PC-3 (cell line): ENCODE results near the gene TMEM178B. TPM values are rescaled to one million over a fixed set of nuclear protein-coding genes. Genes with fewer than 3 reads are reported as not detected.

ENCODE experiments used
- ATAC-seq: fragments of 200-7000 bp; cut with Tn5 transposase; 2 replicates; pipeline ENCODE4 v1.9.1; 2020; ENCODE audit warnings: mild to moderate bottlenecking, moderate library complexity
- BruUV-seq: library from RNA; stranded (reverse); fragments of 400-500 nt; replicated peaks from 2 replicates; lab custom pipeline; 2021; lab: Mats Ljungman, UMichigan
- CTCF ChIA-PET: fragments of 300-600 bp; sonication (Branson Sonifier 250); formaldehyde crosslinking; loops from one replicate; lab custom pipeline; 2022; ENCODE audit warnings: antibody characterized with exemption; lab: Charles Lee
- POLR2A ChIA-PET: fragments of 300-600 bp; sonication (Branson Sonifier 250); formaldehyde crosslinking; loops from one replicate; lab custom pipeline; 2022; ENCODE audit warnings: antibody characterized with exemption; ENCODE audit not compliant: unreplicated experiment; lab: Charles Lee
- DNase-seq: peaks from one replicate; pipeline ENCODE4 v3.0.0-alpha.2; 2015
- H2AFZ ChIP-seq: fragments of 300-600 bp; sonication (generic); 2 replicates; pipeline ENCODE4 v1.6.0; 2016; ENCODE audit warnings: antibody characterized with exemption, low read length
- H3F3A ChIP-seq: fragments of 300-600 bp; sonication (generic); one replicate; pipeline ENCODE4 v1.6.0; 2017; ENCODE audit warnings: antibody characterized with exemption, low read length, control low read depth, mild to moderate bottlenecking; ENCODE audit not compliant: unreplicated experiment
- H3K27ac ChIP-seq: fragments of 300-600 bp; sonication (generic); 2 replicates; pipeline ENCODE4 v1.5.1; 2016; ENCODE audit warnings: mild to moderate bottlenecking, low read length
- H3K27me3 ChIP-seq: fragments of 300-600 bp; sonication (generic); 2 replicates; pipeline ENCODE4 v1.6.1; 2016; ENCODE audit warnings: low read length, mixed read lengths
- H3K36me3 ChIP-seq: fragments of 300-600 bp; sonication (generic); 2 replicates; pipeline ENCODE4 v1.6.1; 2016; ENCODE audit warnings: low read depth, mixed run types, low read length, mixed read lengths
- H3K4me1 ChIP-seq: fragments of 300-600 bp; sonication (generic); 2 replicates; pipeline ENCODE4 v1.5.1; 2016; ENCODE audit warnings: low read length; ENCODE audit not compliant: insufficient read depth
- H3K4me2 ChIP-seq: fragments of 300-600 bp; sonication (generic); 2 replicates; pipeline ENCODE4 v1.6.0; 2016; ENCODE audit warnings: low read length
- H3K4me3 ChIP-seq: fragments of 300-600 bp; sonication (generic); 2 replicates; pipeline ENCODE4 v1.5.1; 2016; ENCODE audit warnings: mild to moderate bottlenecking, low read length, mixed read lengths
- H3K79me2 ChIP-seq: fragments of 300-600 bp; sonication (generic); 2 replicates; pipeline ENCODE4 v1.6.1; 2017; ENCODE audit warnings: low read length, mixed read lengths
- H3K9ac ChIP-seq: fragments of 300-600 bp; sonication (generic); 2 replicates; pipeline ENCODE4 v1.6.0; 2016; ENCODE audit warnings: mild to moderate bottlenecking, low read length
- H3K9me2 ChIP-seq: fragments of 300-600 bp; sonication (generic); replicated peaks from 2 replicates; pipeline ENCODE4 v1.6.1; 2016; ENCODE audit warnings: mixed run types, low read length, mixed read lengths
- H3K9me3 ChIP-seq: fragments of 300-600 bp; sonication (generic); 2 replicates; pipeline ENCODE4 v1.6.1; 2016; ENCODE audit warnings: low read length, mixed read lengths
- H4K20me1 ChIP-seq: fragments of 300-600 bp; sonication (generic); 2 replicates; pipeline ENCODE4 v1.6.1; 2016; ENCODE audit warnings: low read length, mixed read lengths
- CTCF ChIP-seq: fragments of 300-600 bp; sonication (generic); conservative IDR thresholded peaks from 2 replicates; pipeline ENCODE4 v1.5.1; 2017; ENCODE audit warnings: antibody characterized with exemption, low read depth, mild to moderate bottlenecking, low read length
- EZH2 ChIP-seq: fragments of 300-600 bp; sonication (generic); IDR thresholded peaks from one replicate; pipeline ENCODE4 v1.6.1; 2017; ENCODE audit warnings: antibody characterized with exemption, mild to moderate bottlenecking, low read length; ENCODE audit not compliant: unreplicated experiment
- EZH2phosphoT487 ChIP-seq: fragments of 300-600 bp; sonication (generic); IDR thresholded peaks from 2 replicates; pipeline ENCODE4 v1.6.1; 2018; ENCODE audit warnings: mild to moderate bottlenecking, antibody characterized with exemption, low read length, borderline replicate concordance
- intact Hi-C: fragments of 100-400 bp; cut with micrococcal nuclease; formaldehyde crosslinking; loops from 2 replicates; pipeline ENCODE4 v1.9.0; 2023
- total RNA-seq: library from RNA; depleted of rRNA; stranded (reverse); fragments of >200 nt; gene quantifications from 2 replicates; pipeline ENCODE4 v1.2.3, GENCODE V29; 2014

The TMEM178B gene
- total RNA-seq, 1 experiment from 2014 or later: 0.29 TPM

GRCh38 chr7:141280100-141280499 lies 206.2 kb downstream of the TMEM178B start:
- Histone ChIP-seq H3K79me2 (no peaks in the 10 kb centered on the region), H3K4me2 (no peak overlapping the region), H3K27ac (no peak overlapping the region), H3K27me3 (peaks cover 46% of the 10 kb centered on the region), H3F3A (no peaks in the 10 kb centered on the region), H4K20me1 (no peaks in the 10 kb centered on the region), H3K36me3 (no peaks in the 10 kb centered on the region), H3K9me3 (no peaks in the 10 kb centered on the region), H3K4me1 (no peaks in the 10 kb centered on the region), H3K9me2 (no peaks in the 10 kb centered on the region), H2AFZ (no peak overlapping the region), H3K4me3 (no peak overlapping the region), H3K9ac (no peak overlapping the region)
- ChIA-PET CTCF (no interaction called here), POLR2A (no interaction called here)
- no peak for TF ChIP-seq EZH2phosphoT487
- TF ChIP-seq CTCF: no peak
- TF ChIP-seq EZH2: no peak
- ATAC-seq (no peak), DNase-seq (no peak)
- intact Hi-C loops: no loop called here
- BruUV-seq: no TSS peak

- Histone ChIP-seq H4K20me1 (no peaks in the 10 kb centered on the region), H3K4me2 (no peak overlapping the region), H3K79me2 (no peaks in the 10 kb centered on the region), H3K36me3 (no peaks in the 10 kb centered on the region), H3K27ac (no peak overlapping the region), H3K27me3 (peaks cover 46% of the 10 kb centered on the region), H3K9me3 (no peaks in the 10 kb centered on the region), H3F3A (no peaks in the 10 kb centered on the region), H3K9me2 (no peaks in the 10 kb centered on the region), H3K9ac (no peak overlapping the region), H2AFZ (no peak overlapping the region), H3K4me3 (no peak overlapping the region), H3K4me1 (no peaks in the 10 kb centered on the region)
- DNase-seq (no peak), ATAC-seq (no peak)
- POLR2A ChIA-PET: no interaction called here
- CTCF ChIA-PET: no interaction called here
- TF ChIP-seq EZH2phosphoT487: no peak
- no peak for TF ChIP-seq CTCF
- no peak for TF ChIP-seq EZH2
- intact Hi-C loops: no loop called here
- BruUV-seq: no TSS peak
Measured at GRCh38 chr7:141281311-141281710, 207.4 kb downstream of the TMEM178B start.

- CTCF ChIA-PET: no interaction called here
- no peak for ATAC-seq
- Histone ChIP-seq H3K4me1 (no peaks in the 10 kb centered on the region), H3K36me3 (no peaks in the 10 kb centered on the region), H3F3A (no peaks in the 10 kb centered on the region), H2AFZ (no peak overlapping the region), H3K27ac (no peak overlapping the region), H3K4me3 (no peak overlapping the region), H3K9me3 (no peaks in the 10 kb centered on the region), H3K27me3 (peaks cover 51% of the 10 kb centered on the region), H3K9me2 (no peaks in the 10 kb centered on the region), H3K79me2 (no peaks in the 10 kb centered on the region), H3K9ac (no peak overlapping the region), H3K4me2 (no peak overlapping the region), H4K20me1 (no peaks in the 10 kb centered on the region)
- intact Hi-C loops: no loop called here
- BruUV-seq: no TSS peak
- POLR2A ChIA-PET: no interaction called here
- no peak for DNase-seq
- TF ChIP-seq CTCF (no peak), EZH2phosphoT487 (no peak), EZH2 (no peak)
Measured at GRCh38 chr7:141286522-141286921, 212.7 kb downstream of the TMEM178B start.
